Measurements from ENCODE around the gene CCR6. TPM values are rescaled to one million over a fixed set of nuclear protein-coding genes. Genes with fewer than 3 reads are reported as not detected.
"Not testable (repeated sequence)": the region's sequence is repeated elsewhere in the genome, so short reads cannot be mapped to it uniquely, and the experiment has no call there.

The CCR6 gene
- total RNA-seq, 1 donor from 2014 or later, result not detected

GRCh38 chr6:167177271-167177670 is 54.4 kb downstream of the CCR6 start:
- not testable (repeated sequence) for DNase-seq

- not testable (repeated sequence) for DNase-seq
Measured at GRCh38 chr6:167178896-167179655, 56.2 kb downstream of the CCR6 start.

GRCh38 chr6:167180086-167180485 is 57.2 kb downstream of the CCR6 start:
- not testable (repeated sequence) for DNase-seq

- not testable (repeated sequence) for DNase-seq
Measured at GRCh38 chr6:167181351-167181750, 58.5 kb downstream of the CCR6 start.

- DNase-seq, result not testable (repeated sequence)
Measured at GRCh38 chr6:167182913-167183314, 60.0 kb downstream of the CCR6 start.

- not testable (repeated sequence) for DNase-seq
Measured at GRCh38 chr6:167185101-167185500, 62.2 kb downstream of the CCR6 start.

- not testable (repeated sequence) for DNase-seq
Measured at GRCh38 chr6:167187275-167187674, 64.4 kb downstream of the CCR6 start.

Other genes starting within 250 kb of the CCR6 start
- gene RNASET2, start 166.5 kb upstream of the CCR6 start, total RNA-seq, result 20.9 TPM
- 32.3 TPM for gene CEP43, start 123.7 kb upstream of the CCR6 start, total RNA-seq
- gene GPR31, start 34.9 kb downstream of the CCR6 start, total RNA-seq, result not detected
- gene UNC93A, start 168.2 kb downstream of the CCR6 start, total RNA-seq, result not detected
- gene TTLL2, start 202.0 kb downstream of the CCR6 start, total RNA-seq, result 0.16 TPM